ENCODE data around the gene MAP3K13.

Gene MAP3K13

DNA sequence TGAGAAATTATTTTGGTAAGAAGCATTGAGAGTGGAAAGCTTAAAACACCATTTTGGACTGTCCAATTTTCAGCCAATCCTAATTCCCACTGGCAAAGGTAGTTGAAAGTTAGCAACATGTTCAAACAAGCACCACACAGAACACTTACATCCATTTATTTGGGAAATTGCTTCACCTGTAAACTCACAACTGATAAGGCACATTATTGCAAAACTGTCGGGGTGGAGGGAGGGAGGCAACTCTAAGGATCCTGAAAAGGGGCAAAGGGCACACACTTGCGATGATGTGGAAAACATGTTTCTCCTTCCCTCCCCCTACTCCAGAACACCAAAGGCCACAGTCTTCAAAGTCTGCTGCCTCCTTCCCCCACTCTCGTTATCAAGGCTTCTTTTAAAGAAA is 126.5 kb downstream of the MAP3K13 start:
- Histone ChIP-seq H3K36me3 (ENCODE audit: control insufficient read depth in 1 of 2, insufficient read depth in 2 of 2, low read length in 2 of 2) (peaks cover 6 to 22% of the 10 kb centered on the region in 2 experiments), H2BK12ac (ENCODE audit: low read length) (no peak overlapping the region), H3K9me3 (ENCODE audit: insufficient read depth, low read depth, low read length) (no peaks in the 10 kb centered on the region), H4K12ac (ENCODE audit: low read depth, low read length) (no peak overlapping the region), H3K4me3 (ENCODE audit: low read depth, low read length) (no peak overlapping the region), H4K91ac (ENCODE audit: low read depth, low read length) (no peak overlapping the region), H4K8ac (ENCODE audit: low read depth, low read length) (no peak overlapping the region), H3K9ac (ENCODE audit: low read length) (no peak overlapping the region), H2AFZ (ENCODE audit: insufficient read depth, low read length, poor library complexity) (no peak overlapping the region), H3K18ac (ENCODE audit: low read length) (no peak overlapping the region), H3K79me1 (ENCODE audit: low read length) (no peaks in the 10 kb centered on the region), H3K4ac (ENCODE audit: low read depth, low read length) (no peak overlapping the region), H3K23ac (ENCODE audit: low read length) (no peak overlapping the region), H2BK5ac (ENCODE audit: low read depth, low read length, poor library complexity) (no peak overlapping the region), H3K4me2 (ENCODE audit: low read length) (no peak overlapping the region), H2BK120ac (ENCODE audit: insufficient read depth, low read length, poor library complexity) (no peak overlapping the region), H2AK5ac (ENCODE audit: low read length) (no peak overlapping the region), H3K27ac (ENCODE audit: low read depth, low read length) (no peak overlapping the region), H3K14ac (ENCODE audit: low read length) (no peak overlapping the region), H3K27me3 (ENCODE audit: insufficient read depth, low read length) (no peaks in the 10 kb centered on the region), H3K79me2 (ENCODE audit: control insufficient read depth, insufficient read depth, low read length, poor library complexity) (no peaks in the 10 kb centered on the region), H3K4me1 (ENCODE audit: control insufficient read depth in 1 of 2, insufficient read depth in 2 of 2, low read length in 2 of 2) (peaks cover 5 to 6% of the 10 kb centered on the region in 2 experiments)
- DNase-seq = peak in 1 of 2 donors; percentile 10
- whole genome bisulfite sequencing (ENCODE audit: extremely low coverage, insufficient coverage, insufficient read length) = no CpG with 5 or more reads among the region's 3 CpGs

DNA sequence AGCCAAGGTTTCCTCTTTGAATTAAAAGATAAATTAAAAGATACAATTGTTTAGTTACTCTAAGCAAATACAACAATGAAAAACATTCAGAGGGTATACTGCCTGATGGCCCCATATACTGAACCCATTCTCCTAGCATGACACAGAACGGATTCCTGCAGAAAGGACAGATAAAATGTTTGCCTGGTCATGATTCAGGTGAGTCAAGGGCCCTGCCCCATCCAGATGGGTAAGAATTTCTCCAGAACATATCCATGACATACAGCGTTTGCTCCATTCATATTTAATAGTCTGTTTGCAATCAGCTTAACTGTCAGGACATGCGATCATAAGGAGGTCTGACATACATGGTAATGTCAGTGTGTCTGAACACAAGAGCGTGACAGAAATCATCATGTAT is 127.3 kb downstream of the MAP3K13 start:
- H3K27ac ChIP-seq (ENCODE audit: low read depth, low read length) = no peak overlapping the region
- no peak overlapping the region for H2BK12ac ChIP-seq (ENCODE audit: low read length)
- no peak overlapping the region for H2BK120ac ChIP-seq (ENCODE audit: insufficient read depth, low read length, poor library complexity)
- no peak for DNase-seq
- H3K9me3 ChIP-seq (ENCODE audit: insufficient read depth, low read depth, low read length) = no peaks in the 10 kb centered on the region
- no peaks in the 10 kb centered on the region for H3K79me2 ChIP-seq (ENCODE audit: control insufficient read depth, insufficient read depth, low read length, poor library complexity)
- H2AFZ ChIP-seq (ENCODE audit: insufficient read depth, low read length, poor library complexity) = no peak overlapping the region
- H3K23ac ChIP-seq (ENCODE audit: low read length) = no peak overlapping the region
- no peak overlapping the region for H3K18ac ChIP-seq (ENCODE audit: low read length)
- no peak overlapping the region for H3K14ac ChIP-seq (ENCODE audit: low read length)
- no peaks in the 10 kb centered on the region for H3K27me3 ChIP-seq (ENCODE audit: insufficient read depth, low read length)
- H3K4me1 ChIP-seq (ENCODE audit: control insufficient read depth in 1 of 2, insufficient read depth in 2 of 2, low read length in 2 of 2) = peaks cover 5 to 6% of the 10 kb centered on the region in 2 experiments
- no peak overlapping the region for H4K8ac ChIP-seq (ENCODE audit: low read depth, low read length)
- H3K4me2 ChIP-seq (ENCODE audit: low read length) = no peak overlapping the region
- H3K4me3 ChIP-seq (ENCODE audit: low read depth, low read length) = no peak overlapping the region
- no CpG with 5 or more reads among the region's 4 CpGs for WGBS (ENCODE audit: extremely low coverage, insufficient coverage, insufficient read length)
- no peak overlapping the region for H4K12ac ChIP-seq (ENCODE audit: low read depth, low read length)
- no peaks in the 10 kb centered on the region for H3K79me1 ChIP-seq (ENCODE audit: low read length)
- peaks cover 8 to 29% of the 10 kb centered on the region in 2 experiments for H3K36me3 ChIP-seq (ENCODE audit: control insufficient read depth in 1 of 2, insufficient read depth in 2 of 2, low read length in 2 of 2)
- H3K9ac ChIP-seq (ENCODE audit: low read length) = no peak overlapping the region
- H2AK5ac ChIP-seq (ENCODE audit: low read length) = no peak overlapping the region
- no peak overlapping the region for H4K91ac ChIP-seq (ENCODE audit: low read depth, low read length)
- H2BK5ac ChIP-seq (ENCODE audit: low read depth, low read length, poor library complexity) = no peak overlapping the region
- H3K4ac ChIP-seq (ENCODE audit: low read depth, low read length) = no peak overlapping the region

DNA sequence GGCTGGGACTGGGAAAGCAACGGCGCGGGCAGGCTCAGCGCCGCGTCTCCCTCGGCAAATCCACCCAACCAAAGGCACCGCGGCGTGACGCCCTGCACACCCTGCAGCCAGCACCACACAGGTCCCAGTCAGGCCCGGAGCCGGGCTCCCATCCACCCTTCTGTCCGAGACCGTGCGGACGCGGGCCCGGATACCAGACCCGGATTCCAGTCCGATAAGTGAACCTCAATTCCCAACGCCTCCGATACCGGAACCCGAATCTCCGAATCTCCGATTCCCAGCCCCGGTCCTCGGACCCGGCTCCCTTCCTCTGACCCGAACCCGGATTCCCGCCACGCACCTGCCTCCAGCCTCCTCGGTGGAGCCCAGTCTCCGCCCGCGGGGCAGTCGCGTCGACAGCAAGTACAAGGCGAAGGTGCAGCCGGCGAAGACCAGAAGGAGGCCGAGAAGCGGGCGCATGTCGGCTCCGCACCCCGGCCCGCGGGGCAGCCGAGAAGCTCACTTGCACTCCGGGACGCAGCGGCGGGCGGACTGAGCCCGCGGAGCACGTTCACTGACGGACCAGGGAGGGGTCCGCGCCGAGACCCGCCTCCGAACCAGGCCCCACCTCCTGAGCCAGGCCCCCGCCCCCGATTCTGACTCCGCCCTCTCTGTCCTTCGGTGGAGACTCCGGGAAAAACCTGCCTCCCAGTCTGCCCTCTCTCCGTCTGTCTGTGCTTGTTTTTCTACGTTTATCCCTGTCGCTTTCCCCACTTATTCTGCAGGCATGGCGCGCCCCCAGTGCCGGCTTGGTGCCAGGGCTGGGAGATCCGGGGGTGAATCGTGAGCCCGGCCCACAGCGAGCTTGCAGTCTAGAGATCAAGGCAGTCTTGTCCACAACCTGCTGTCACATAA is 135.8 kb downstream of the MAP3K13 start, which contains the start of gene TMEM41A:
Gene TMEM41A (minus strand): TSS at position 533 of the 894 bp plus-strand sequence. CDS start 74 bp downstream, at position 459.
- peak within 1 kb of the TSS; percentile 97 for H4K8ac ChIP-seq (ENCODE audit: low read depth, low read length)
- no CpG with 5 or more reads among the region's 82 CpGs for WGBS (ENCODE audit: extremely low coverage, insufficient coverage, insufficient read length)

DNA sequence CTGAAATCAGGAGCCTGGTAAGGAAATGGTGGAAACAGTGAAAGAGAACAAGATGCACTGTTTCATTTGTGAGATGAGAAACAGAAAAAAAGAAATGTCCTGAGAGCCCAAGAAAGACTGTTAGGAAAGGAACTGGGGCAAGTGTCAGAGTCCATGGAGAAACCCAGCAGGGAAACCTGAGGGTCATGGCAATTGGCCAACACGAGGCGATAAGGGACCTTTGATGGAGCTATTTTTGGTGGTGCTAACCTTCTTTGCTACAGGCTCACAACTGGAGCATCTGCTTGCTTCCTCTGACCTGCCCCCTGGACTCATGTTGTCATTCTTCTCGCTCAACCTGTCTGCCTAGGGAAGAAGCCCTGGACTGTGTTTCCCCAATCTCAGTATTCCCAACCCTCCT is 140.1 kb downstream of the MAP3K13 start:
- Histone ChIP-seq H2BK12ac (ENCODE audit: low read length) (no peak overlapping the region), H3K9ac (ENCODE audit: low read length) (no peak overlapping the region), H3K27ac (ENCODE audit: low read depth, low read length) (no peak overlapping the region), H4K91ac (ENCODE audit: low read depth, low read length) (no peak overlapping the region), H3K14ac (ENCODE audit: low read length) (no peak overlapping the region), H4K8ac (ENCODE audit: low read depth, low read length) (no peak overlapping the region), H3K4me2 (ENCODE audit: low read length) (no peak overlapping the region), H2AK5ac (ENCODE audit: low read length) (no peak overlapping the region), H2BK120ac (ENCODE audit: insufficient read depth, low read length, poor library complexity) (no peak overlapping the region), H3K4me3 (ENCODE audit: low read depth, low read length) (no peak overlapping the region), H3K23ac (ENCODE audit: low read length) (no peak overlapping the region), H3K79me1 (ENCODE audit: low read length) (peaks cover 7% of the 10 kb centered on the region), H4K12ac (ENCODE audit: low read depth, low read length) (no peak overlapping the region), H3K9me3 (ENCODE audit: insufficient read depth, low read depth, low read length) (peaks cover 1% of the 10 kb centered on the region), H3K4me1 (ENCODE audit: control insufficient read depth in 1 of 2, insufficient read depth in 2 of 2, low read length in 2 of 2) (peaks cover 0 to 2% of the 10 kb centered on the region in 2 experiments), H3K18ac (ENCODE audit: low read length) (no peak overlapping the region), H3K79me2 (ENCODE audit: control insufficient read depth, insufficient read depth, low read length, poor library complexity) (peaks cover 6% of the 10 kb centered on the region), H3K27me3 (ENCODE audit: insufficient read depth, low read length) (no peaks in the 10 kb centered on the region), H2AFZ (ENCODE audit: insufficient read depth, low read length, poor library complexity) (no peak overlapping the region), H2BK5ac (ENCODE audit: low read depth, low read length, poor library complexity) (no peak overlapping the region), H3K4ac (ENCODE audit: low read depth, low read length) (no peak overlapping the region), H3K36me3 (ENCODE audit: control insufficient read depth in 1 of 2, insufficient read depth in 2 of 2, low read length in 2 of 2) (no peaks in the 10 kb centered on the region)
- no peak for DNase-seq
- no CpG with 5 or more reads among the region's 3 CpGs for WGBS (ENCODE audit: extremely low coverage, insufficient coverage, insufficient read length)

More for the DNA sequence above, 135.8 kb downstream of the MAP3K13 start, which contains the start of gene TMEM41A:
- Histone ChIP-seq H3K4me3 (ENCODE audit: low read depth, low read length) (peak within 1 kb of the TSS; percentile 96), H3K23ac (ENCODE audit: low read length) (no peak within 1 kb of the TSS), H2BK120ac (ENCODE audit: insufficient read depth, low read length, poor library complexity) (peak within 1 kb of the TSS; percentile 87), H3K14ac (ENCODE audit: low read length) (peak within 1 kb of the TSS; percentile 91), H2AFZ (ENCODE audit: insufficient read depth, low read length, poor library complexity) (peak within 1 kb of the TSS; percentile 100), H3K79me1 (ENCODE audit: low read length) (peaks cover 7% of the 10 kb centered on the region), H2AK5ac (ENCODE audit: low read length) (no peak within 1 kb of the TSS), H3K36me3 (ENCODE audit: control insufficient read depth in 1 of 2, insufficient read depth in 2 of 2, low read length in 2 of 2) (peaks cover 12 to 26% of the 10 kb centered on the region in 2 experiments), H4K12ac (ENCODE audit: low read depth, low read length) (peak within 1 kb of the TSS; percentile 99), H4K91ac (ENCODE audit: low read depth, low read length) (peak within 1 kb of the TSS; percentile 84), H3K4ac (ENCODE audit: low read depth, low read length) (peak within 1 kb of the TSS; percentile 84), H3K9me3 (ENCODE audit: insufficient read depth, low read depth, low read length) (peaks cover 1% of the 10 kb centered on the region), H3K4me2 (ENCODE audit: low read length) (peak within 1 kb of the TSS; percentile 88), H3K18ac (ENCODE audit: low read length) (peak within 1 kb of the TSS; percentile 96), H2BK12ac (ENCODE audit: low read length) (no peak within 1 kb of the TSS), H3K4me1 (ENCODE audit: control insufficient read depth in 1 of 2, insufficient read depth in 2 of 2, low read length in 2 of 2) (peaks cover 4 to 6% of the 10 kb centered on the region in 2 experiments), H3K27ac (ENCODE audit: low read depth, low read length) (peak within 1 kb of the TSS; percentile 65), H3K27me3 (ENCODE audit: insufficient read depth, low read length) (no peaks in the 10 kb centered on the region), H3K9ac (ENCODE audit: low read length) (peak within 1 kb of the TSS; percentile 91), H3K79me2 (ENCODE audit: control insufficient read depth, insufficient read depth, low read length, poor library complexity) (peaks cover 6% of the 10 kb centered on the region), H2BK5ac (ENCODE audit: low read depth, low read length, poor library complexity) (peak within 1 kb of the TSS; percentile 44)
- peak; percentile 89 to 93 for DNase-seq

Measured in trophoblast cell (in vitro differentiated cells and primary cell).